Left ventricle myocardium inferior (tissue), 1 donor: ENCODE results near the gene CEP126. TPM values are rescaled to one million over a fixed set of nuclear protein-coding genes. Genes with fewer than 3 reads are reported as not detected.
"Not testable (repeated sequence)": the region's sequence is repeated elsewhere in the genome, so short reads cannot be mapped to it uniquely, and the experiment has no call there.

Source experiments
- DNase-seq: peaks from one replicate; pipeline ENCODE4 v3.0.0-alpha.2; 2020
- H3K27ac ChIP-seq: fragments of 200-600 bp; replicated peaks from 2 replicates; pipeline ENCODE4 v1.8.0; 2021
- H3K27me3 ChIP-seq: fragments of 200-600 bp; 2 replicates; pipeline ENCODE4 v1.8.0; 2021; ENCODE audit warnings: low read depth
- H3K36me3 ChIP-seq: fragments of 200-600 bp; 2 replicates; pipeline ENCODE4 v1.8.0; 2021
- H3K4me1 ChIP-seq: fragments of 200-600 bp; 2 replicates; pipeline ENCODE4 v1.8.0; 2021
- H3K4me3 ChIP-seq: fragments of 200-600 bp; 2 replicates; pipeline ENCODE4 v1.8.0; 2021; ENCODE audit warnings: mild to moderate bottlenecking, moderate library complexity
- H3K9me3 ChIP-seq: fragments of 200-600 bp; replicated peaks from 2 replicates; pipeline ENCODE4 v1.8.0; 2021
- intact Hi-C: fragments of 100-400 bp; cut with micrococcal nuclease; formaldehyde crosslinking; loops from one replicate; pipeline ENCODE4 v1.11.0; 2022
- total RNA-seq: library from RNA; stranded (reverse); fragmentation: NEBNext Ultra II Directional; extraction: Animal tissue kit (Norgen Biotek cat#: 25700); gene quantifications from one replicate; pipeline ENCODE4 v1.2.1, GENCODE V29; 2021
- TF ChIP-seq, protein P1 (sequence below): fragments of 200-600 bp; IDR thresholded peaks from 2 replicates; pipeline ENCODE4 v1.8.0; 2021; ENCODE audit warnings: antibody characterized with exemption, mild to moderate bottlenecking, borderline replicate concordance
- donor health status: DM: no; HTN: yes; CAD: no; lungs with severe emphysema.

Gene CEP126
- total RNA-seq, 1 donor from 2014 or later, result 1.5 TPM

DNA sequence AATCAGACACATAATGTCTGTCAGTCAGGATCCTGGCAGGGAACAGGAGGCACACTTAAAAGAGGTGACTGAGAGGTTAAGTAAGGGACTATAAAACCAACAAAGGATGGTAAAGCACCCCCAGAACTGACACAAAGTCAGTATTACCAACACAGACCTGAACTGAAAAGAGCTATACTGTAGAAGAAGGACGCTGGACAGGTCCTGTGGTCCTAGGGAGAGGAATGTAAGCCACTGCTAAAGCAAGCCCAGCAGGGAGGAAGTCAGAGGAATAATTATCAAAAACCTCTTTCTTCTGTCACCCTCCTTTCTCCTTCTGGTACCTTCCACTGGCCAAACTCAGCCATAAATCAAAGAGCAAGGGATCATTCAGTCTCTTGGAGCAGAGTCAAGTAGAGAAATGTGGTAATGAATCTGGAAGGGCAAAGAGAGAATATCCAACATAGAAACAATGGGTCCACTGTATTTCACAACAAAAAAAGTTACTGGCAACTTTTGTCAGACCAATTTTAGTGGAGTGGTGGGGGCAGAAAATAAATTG lies 34.9 kb downstream of the CEP126 start:
- H3K4me3 ChIP-seq, result no peak overlapping the region
- TF ChIP-seq, protein P1, sequence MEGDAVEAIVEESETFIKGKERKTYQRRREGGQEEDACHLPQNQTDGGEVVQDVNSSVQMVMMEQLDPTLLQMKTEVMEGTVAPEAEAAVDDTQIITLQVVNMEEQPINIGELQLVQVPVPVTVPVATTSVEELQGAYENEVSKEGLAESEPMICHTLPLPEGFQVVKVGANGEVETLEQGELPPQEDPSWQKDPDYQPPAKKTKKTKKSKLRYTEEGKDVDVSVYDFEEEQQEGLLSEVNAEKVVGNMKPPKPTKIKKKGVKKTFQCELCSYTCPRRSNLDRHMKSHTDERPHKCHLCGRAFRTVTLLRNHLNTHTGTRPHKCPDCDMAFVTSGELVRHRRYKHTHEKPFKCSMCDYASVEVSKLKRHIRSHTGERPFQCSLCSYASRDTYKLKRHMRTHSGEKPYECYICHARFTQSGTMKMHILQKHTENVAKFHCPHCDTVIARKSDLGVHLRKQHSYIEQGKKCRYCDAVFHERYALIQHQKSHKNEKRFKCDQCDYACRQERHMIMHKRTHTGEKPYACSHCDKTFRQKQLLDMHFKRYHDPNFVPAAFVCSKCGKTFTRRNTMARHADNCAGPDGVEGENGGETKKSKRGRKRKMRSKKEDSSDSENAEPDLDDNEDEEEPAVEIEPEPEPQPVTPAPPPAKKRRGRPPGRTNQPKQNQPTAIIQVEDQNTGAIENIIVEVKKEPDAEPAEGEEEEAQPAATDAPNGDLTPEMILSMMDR, result no peak
- DNase-seq, result no peak
- no peak overlapping the region for H3K27ac ChIP-seq
- intact Hi-C loops, result no loop called here
- H3K27me3 ChIP-seq, result no peaks in the 10 kb centered on the region
- no peaks in the 10 kb centered on the region for H3K9me3 ChIP-seq
- no peaks in the 10 kb centered on the region for H3K36me3 ChIP-seq
- H3K4me1 ChIP-seq, result no peaks in the 10 kb centered on the region

DNA sequence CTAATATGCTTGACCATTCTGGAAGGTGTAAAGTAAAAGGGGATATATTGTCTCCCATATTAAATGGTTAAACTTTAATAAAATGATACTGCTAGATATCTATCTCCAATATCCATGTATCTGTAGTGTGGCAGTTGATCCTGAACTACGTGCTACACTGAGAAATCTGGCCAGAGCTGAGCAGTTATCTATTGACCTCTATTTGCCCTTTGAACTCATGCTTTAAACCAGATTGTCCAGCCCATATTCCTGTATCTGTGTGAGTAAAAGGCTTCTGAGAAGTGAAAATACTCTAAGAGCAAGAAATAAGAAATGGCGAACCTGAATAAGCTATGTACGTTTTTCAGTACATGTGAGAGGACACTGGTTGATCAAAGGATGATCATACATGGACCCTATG lies 40.5 kb downstream of the CEP126 start:
- Histone ChIP-seq H3K4me1 (no peaks in the 10 kb centered on the region), H3K27ac (no peak overlapping the region), H3K36me3 (peaks cover 9% of the 10 kb centered on the region), H3K27me3 (no peaks in the 10 kb centered on the region), H3K4me3 (no peak overlapping the region), H3K9me3 (no peaks in the 10 kb centered on the region)
- DNase-seq, result no peak
- intact Hi-C loops, result no loop called here
- TF ChIP-seq, protein P1, result no peak

DNA sequence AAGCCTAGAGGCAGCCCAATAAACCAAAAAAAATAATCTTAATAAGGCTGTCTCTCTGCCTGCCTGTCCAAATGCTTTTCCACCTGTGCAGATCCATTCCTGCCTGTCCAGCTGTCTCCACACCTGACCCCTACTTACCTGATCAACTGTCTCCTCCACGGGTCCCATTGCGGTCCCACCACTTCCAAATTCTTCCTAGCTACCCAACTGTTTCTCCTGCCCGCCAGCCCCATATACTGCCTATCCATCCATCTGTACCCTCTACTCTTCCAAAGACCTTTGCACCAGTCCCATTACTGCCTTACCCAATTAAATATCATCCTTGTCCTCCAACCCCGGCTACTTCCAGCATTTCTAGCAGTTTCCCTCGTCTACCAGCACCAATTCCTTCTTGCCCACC lies 40.9 kb downstream of the CEP126 start:
- Histone ChIP-seq H3K36me3 (peaks cover 9% of the 10 kb centered on the region), H3K27me3 (no peaks in the 10 kb centered on the region), H3K4me1 (no peaks in the 10 kb centered on the region), H3K4me3 (no peak overlapping the region), H3K27ac (no peak overlapping the region), H3K9me3 (no peaks in the 10 kb centered on the region)
- DNase-seq, result no peak
- intact Hi-C loops, result no loop called here
- TF ChIP-seq, protein P1, result no peak

DNA sequence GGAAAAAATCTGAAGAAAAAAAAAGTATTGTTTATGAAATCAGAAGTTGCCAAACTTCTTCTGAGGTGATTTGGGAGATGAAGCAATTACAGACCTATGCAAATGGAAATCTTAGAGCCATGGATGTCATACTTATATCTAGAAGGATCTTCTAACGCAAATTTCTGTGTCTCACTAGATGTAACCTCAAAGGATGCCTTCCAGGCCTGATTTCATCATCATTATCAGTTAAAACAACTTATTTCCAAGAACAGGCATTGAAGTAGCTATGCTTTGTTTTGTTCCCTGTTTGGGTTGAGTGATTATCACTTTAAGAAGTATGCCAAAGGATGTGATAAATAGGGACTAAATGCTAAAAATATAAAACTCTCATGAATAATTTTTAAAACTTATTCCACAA lies 45.4 kb downstream of the CEP126 start:
- no peak for DNase-seq
- H3K36me3 ChIP-seq, result peaks cover 14% of the 10 kb centered on the region
- intact Hi-C loops, result no loop called here
- TF ChIP-seq, protein P1, result no peak
- no peak overlapping the region for H3K4me3 ChIP-seq
- no peaks in the 10 kb centered on the region for H3K4me1 ChIP-seq
- H3K9me3 ChIP-seq, result no peaks in the 10 kb centered on the region
- no peaks in the 10 kb centered on the region for H3K27me3 ChIP-seq
- H3K27ac ChIP-seq, result no peak overlapping the region

DNA sequence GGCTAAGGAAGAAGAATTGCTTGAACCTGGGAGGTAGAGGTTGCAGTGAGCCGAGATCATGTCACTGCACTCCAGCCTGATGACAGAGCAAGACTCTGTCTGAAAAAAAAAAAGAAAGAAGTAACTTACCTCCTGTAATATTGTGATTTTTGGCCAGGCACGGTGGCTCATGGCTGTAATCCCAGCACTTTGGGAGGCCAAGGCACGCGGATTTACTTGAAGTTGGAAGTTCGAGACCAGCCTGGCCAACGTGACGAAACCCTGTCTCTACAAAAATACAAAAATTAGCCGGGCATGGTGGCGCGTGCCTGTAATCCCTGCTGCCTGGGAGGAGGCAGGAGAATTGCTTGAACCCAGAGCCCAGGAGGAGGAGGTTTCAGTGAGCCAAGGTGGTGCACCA lies 49.4 kb downstream of the CEP126 start:
- H3K9me3 ChIP-seq, H3K27ac ChIP-seq, DNase-seq, H3K4me1 ChIP-seq, H3K36me3 ChIP-seq, H3K27me3 ChIP-seq, H3K4me3 ChIP-seq, intact Hi-C loops: not testable (repeated sequence)

DNA sequence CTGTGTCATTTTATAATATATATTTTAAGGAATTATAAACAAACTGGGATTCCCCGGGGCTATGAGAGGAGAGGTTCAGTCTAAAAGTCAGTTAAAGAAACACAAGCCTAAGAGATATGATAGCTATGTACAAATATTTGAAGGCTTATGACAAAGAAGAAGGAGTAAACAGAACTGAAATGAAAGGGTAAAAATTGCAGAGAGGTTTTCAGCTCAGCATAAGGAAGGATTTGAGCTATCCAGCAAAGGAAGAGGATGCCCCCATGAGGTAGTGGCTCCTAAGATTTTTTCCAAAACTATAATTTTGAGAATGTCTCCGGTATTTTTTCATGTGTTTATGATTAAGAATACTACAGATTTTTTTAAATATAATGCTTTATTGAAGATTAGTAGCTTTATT lies 59.4 kb downstream of the CEP126 start:
- no peaks in the 10 kb centered on the region for H3K4me1 ChIP-seq
- H3K36me3 ChIP-seq, result no peaks in the 10 kb centered on the region
- intact Hi-C loops, result loop anchor here (10.0 kb wide), 1 partner anchor 109 kb away; no protein-coding TSS in a partner anchor
- TF ChIP-seq, protein P1, result no peak
- H3K27ac ChIP-seq, result no peak overlapping the region
- H3K27me3 ChIP-seq, result no peaks in the 10 kb centered on the region
- DNase-seq, result no peak
- H3K4me3 ChIP-seq, result no peak overlapping the region
- H3K9me3 ChIP-seq, result peaks cover 5% of the 10 kb centered on the region
